Esophagus muscularis mucosa (tissue), 3 donors: ENCODE measurements around the gene CLEC19A.

Experiments
- POLR2A ChIP-seq: fragments of 450-650 bp; IDR thresholded peaks from one replicate; pipeline ENCODE4 v1.6.1; 2017; ENCODE audit warnings: antibody characterized with exemption, moderate library complexity, mild to moderate bottlenecking, low read depth
- POLR2AphosphoS5 ChIP-seq, 2 donors: sonication (generic); formaldehyde crosslinking; IDR thresholded peaks; one replicate each; pipeline ENCODE4 v1.6.1; 2017; ENCODE audit warnings: antibody characterized with exemption in 2 of 2
- TF ChIP-seq, protein P1 (sequence below), 3 experiments: fragments of 200-600 bp in 2 of 3; fragments of 450-650 bp in 1 of 3; sonication (generic) in 2 of 3; IDR thresholded peaks; one replicate each; pipeline ENCODE4 v1.5.1; 2017 to 2019; ENCODE audit warnings: antibody characterized with exemption in 3 of 3, mild to moderate bottlenecking in 2 of 3, moderate library complexity in 1 of 3

DNA sequence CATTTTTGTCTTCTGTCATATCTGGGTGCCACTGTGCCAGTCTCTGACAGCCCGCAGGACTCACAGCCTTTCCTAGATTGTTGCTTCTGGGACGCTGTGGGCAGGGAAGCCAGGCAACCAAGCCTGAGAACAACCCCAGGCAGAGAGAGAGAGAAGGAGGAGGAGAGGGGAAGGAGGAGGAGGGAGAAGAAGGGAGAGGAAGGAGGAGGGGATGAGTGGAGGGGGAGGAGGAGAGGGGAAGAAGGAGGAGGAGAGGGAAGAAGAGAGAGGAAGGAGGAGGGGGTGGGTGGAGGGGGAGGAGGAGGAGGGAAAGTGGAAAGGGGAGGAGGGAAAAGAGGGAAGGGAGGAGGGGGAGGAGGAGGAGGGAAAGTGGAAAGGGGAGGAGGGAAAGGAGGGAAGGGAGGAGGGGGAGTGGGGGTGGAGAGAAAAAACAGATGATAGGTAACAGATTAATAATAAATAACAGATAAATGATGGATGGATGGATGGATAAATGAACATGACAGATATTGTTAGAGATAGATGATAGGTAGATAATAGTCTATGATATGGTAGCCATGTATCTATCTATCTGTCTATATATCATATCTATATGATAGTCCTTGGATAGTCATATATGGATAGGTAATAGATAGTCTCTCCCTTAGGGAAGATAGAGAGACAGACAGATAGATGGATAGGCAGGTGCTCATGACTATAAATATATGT is 29.3 kb downstream of the CLEC19A start:
- TF ChIP-seq POLR2A, result no peak
- TF ChIP-seq, protein P1, sequence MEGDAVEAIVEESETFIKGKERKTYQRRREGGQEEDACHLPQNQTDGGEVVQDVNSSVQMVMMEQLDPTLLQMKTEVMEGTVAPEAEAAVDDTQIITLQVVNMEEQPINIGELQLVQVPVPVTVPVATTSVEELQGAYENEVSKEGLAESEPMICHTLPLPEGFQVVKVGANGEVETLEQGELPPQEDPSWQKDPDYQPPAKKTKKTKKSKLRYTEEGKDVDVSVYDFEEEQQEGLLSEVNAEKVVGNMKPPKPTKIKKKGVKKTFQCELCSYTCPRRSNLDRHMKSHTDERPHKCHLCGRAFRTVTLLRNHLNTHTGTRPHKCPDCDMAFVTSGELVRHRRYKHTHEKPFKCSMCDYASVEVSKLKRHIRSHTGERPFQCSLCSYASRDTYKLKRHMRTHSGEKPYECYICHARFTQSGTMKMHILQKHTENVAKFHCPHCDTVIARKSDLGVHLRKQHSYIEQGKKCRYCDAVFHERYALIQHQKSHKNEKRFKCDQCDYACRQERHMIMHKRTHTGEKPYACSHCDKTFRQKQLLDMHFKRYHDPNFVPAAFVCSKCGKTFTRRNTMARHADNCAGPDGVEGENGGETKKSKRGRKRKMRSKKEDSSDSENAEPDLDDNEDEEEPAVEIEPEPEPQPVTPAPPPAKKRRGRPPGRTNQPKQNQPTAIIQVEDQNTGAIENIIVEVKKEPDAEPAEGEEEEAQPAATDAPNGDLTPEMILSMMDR (IDR thresholded peaks at IDR 0.05), result no peak
- TF ChIP-seq POLR2AphosphoS5 (IDR thresholded peaks at IDR 0.05), result no peak
